WERI-Rb-1 (cell line): ENCODE data around the gene MAP10.

Source experiments
- DNase-seq: peaks from one replicate; pipeline ENCODE4 v3.0.0-alpha.2; 2020
- H3K27ac ChIP-seq: fragments of 250-450 bp; sonication (Bioruptor Pico); 2 replicates; pipeline ENCODE4 v1.5.1; 2020; ENCODE audit warnings: mild to moderate bottlenecking, moderate library complexity
- H3K27me3 ChIP-seq: fragments of 250-450 bp; sonication (Bioruptor Pico); 2 replicates; pipeline ENCODE4 v1.5.1; 2021; ENCODE audit warnings: mild to moderate bottlenecking, low read depth, moderate library complexity; ENCODE audit not compliant: insufficient read depth, severe bottlenecking
- H3K36me3 ChIP-seq: fragments of 250-450 bp; sonication (Bioruptor Pico); 2 replicates; pipeline ENCODE4 v1.5.1; 2020; ENCODE audit warnings: mild to moderate bottlenecking, moderate library complexity
- H3K4me3 ChIP-seq: 2 replicates; pipeline ENCODE4 v1.5.1; 2011; ENCODE audit warnings: low read depth, mild to moderate bottlenecking, control low read depth, low read length
- H3K9me3 ChIP-seq: fragments of 250-450 bp; sonication (Bioruptor Pico); 2 replicates; pipeline ENCODE4 v1.5.1; 2021; ENCODE audit warnings: mild to moderate bottlenecking, moderate library complexity; ENCODE audit not compliant: severe bottlenecking
- CTCF ChIP-seq: IDR thresholded peaks from 2 replicates; pipeline ENCODE4 v1.5.1; 2011; ENCODE audit warnings: low read depth, mild to moderate bottlenecking, control low read depth, inconsistent platforms, low read length

MAP10 gene

GRCh38 chr1:232818040-232818439 is 12.8 kb downstream of the MAP10 start:
- H3K9me3 ChIP-seq: no peaks in the 10 kb centered on the region
- no peak for DNase-seq
- no peak overlapping the region for H3K4me3 ChIP-seq
- no peak overlapping the region for H3K27ac ChIP-seq
- H3K27me3 ChIP-seq: no peaks in the 10 kb centered on the region
- no peaks in the 10 kb centered on the region for H3K36me3 ChIP-seq
- no peak for TF ChIP-seq CTCF

GRCh38 chr1:232820431-232820830 is 15.2 kb downstream of the MAP10 start:
- Histone ChIP-seq H3K27ac (no peak overlapping the region), H3K27me3 (no peaks in the 10 kb centered on the region), H3K4me3 (no peak overlapping the region), H3K9me3 (no peaks in the 10 kb centered on the region), H3K36me3 (no peaks in the 10 kb centered on the region)
- no peak for DNase-seq
- no peak for TF ChIP-seq CTCF

GRCh38 chr1:232822530-232822929 is 17.3 kb downstream of the MAP10 start:
- no peak for DNase-seq
- no peak for TF ChIP-seq CTCF
- H3K9me3 ChIP-seq: no peaks in the 10 kb centered on the region
- H3K4me3 ChIP-seq: no peak overlapping the region
- no peaks in the 10 kb centered on the region for H3K27me3 ChIP-seq
- no peak overlapping the region for H3K27ac ChIP-seq
- no peaks in the 10 kb centered on the region for H3K36me3 ChIP-seq

GRCh38 chr1:232826318-232826717 is 21.1 kb downstream of the MAP10 start:
- H3K9me3 ChIP-seq: no peaks in the 10 kb centered on the region
- no peak for TF ChIP-seq CTCF
- no peaks in the 10 kb centered on the region for H3K36me3 ChIP-seq
- no peak overlapping the region for H3K27ac ChIP-seq
- no peaks in the 10 kb centered on the region for H3K27me3 ChIP-seq
- DNase-seq: no peak
- no peak overlapping the region for H3K4me3 ChIP-seq

- no peak for DNase-seq
- no peaks in the 10 kb centered on the region for H3K27me3 ChIP-seq
- no peak for TF ChIP-seq CTCF
- H3K9me3 ChIP-seq: no peaks in the 10 kb centered on the region
- no peak overlapping the region for H3K4me3 ChIP-seq
- H3K27ac ChIP-seq: no peak overlapping the region
- H3K36me3 ChIP-seq: no peaks in the 10 kb centered on the region
Observed at GRCh38 chr1:232830661-232831060, 25.4 kb downstream of the MAP10 start.

GRCh38 chr1:232831895-232832294 is 26.7 kb downstream of the MAP10 start:
- DNase-seq: no peak
- Histone ChIP-seq H3K36me3 (no peaks in the 10 kb centered on the region), H3K4me3 (no peak overlapping the region), H3K27me3 (no peaks in the 10 kb centered on the region), H3K27ac (no peak overlapping the region), H3K9me3 (no peaks in the 10 kb centered on the region)
- no peak for TF ChIP-seq CTCF
